SK-N-SH treated with all-trans-retinoic acid at 6 μM for 48 hours (cell line): ENCODE measurements around the gene ULK4.

Experiments used
- ARNTL ChIP-seq: fragments of 450-650 bp; formaldehyde crosslinking; IDR thresholded peaks from 2 replicates; pipeline ENCODE4 v1.5.0; 2020; ENCODE audit warnings: low read depth, mild to moderate bottlenecking, moderate library complexity, borderline replicate concordance
- CSDC2 ChIP-seq: fragments of 250-450 bp; sonication (Bioruptor Pico); IDR thresholded peaks from 2 replicates; pipeline ENCODE4 v1.5.0; 2020; ENCODE audit warnings: mild to moderate bottlenecking, moderate library complexity
- ZFP3 ChIP-seq: fragments of 250-450 bp; sonication (Bioruptor Pico); IDR thresholded peaks from 2 replicates; pipeline ENCODE4 v1.5.0; 2020; ENCODE audit warnings: mild to moderate bottlenecking, moderate library complexity

- TF ChIP-seq ZFP3 (CRISPR knock-in tag) = no peak
- TF ChIP-seq ARNTL (CRISPR knock-in tag) = no peak
- TF ChIP-seq CSDC2 (CRISPR knock-in tag) = no peak
These were observed 757.5 kb downstream of the ULK4 start for GRCh38 chr3:41204369-41204768.
